Measurements from ENCODE around the gene TNFRSF1B. TPM values are rescaled to one million over a fixed set of nuclear protein-coding genes. Genes with fewer than 3 reads are reported as not detected.

The TNFRSF1B gene
- total RNA-seq, 2 experiments from 2014 or later, result 202 to 206 TPM

DNA sequence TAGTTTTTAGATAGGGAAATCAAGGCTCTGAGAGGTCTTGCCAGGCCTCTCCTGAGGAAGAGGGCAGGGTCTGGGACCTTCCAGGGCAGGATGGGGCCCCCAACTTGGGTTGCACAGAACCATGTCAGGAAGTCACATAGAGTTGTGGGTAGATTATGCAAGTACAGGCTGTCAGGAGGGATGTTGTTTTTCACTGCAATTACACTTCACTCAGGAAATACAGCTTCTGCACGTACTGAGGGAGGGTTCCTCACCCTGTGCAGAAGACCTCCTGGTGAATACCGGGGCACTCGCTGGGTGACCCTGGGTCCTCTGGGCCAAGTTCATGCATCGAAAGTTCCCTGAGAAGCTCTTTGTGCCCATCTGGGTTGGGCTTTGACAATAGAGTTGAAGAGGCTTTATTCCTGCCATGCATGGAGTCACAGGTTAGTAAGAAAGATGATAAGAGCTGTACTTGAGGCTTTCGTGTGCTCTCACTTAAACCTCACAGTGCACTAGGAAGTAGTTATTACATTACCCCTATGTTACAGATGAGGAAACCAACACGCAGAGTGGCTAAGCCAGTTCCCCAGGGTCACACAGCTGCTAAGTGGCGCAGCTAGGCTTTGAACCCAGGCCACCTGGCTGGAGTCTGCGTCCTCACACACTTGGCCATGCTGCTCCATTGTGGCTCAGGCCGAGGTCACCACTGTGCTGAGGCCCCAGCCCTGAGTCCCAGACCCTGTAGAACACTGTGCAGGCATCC lies 16.2 kb upstream of the TNFRSF1B start:
- POLR2A ChIA-PET, result interaction anchor here (0.6 to 1.8 kb wide), 7 partner anchors 12 to 243 kb away, joined by 3 to 15 read pairs (median 3); no protein-coding TSS in a partner anchor
- CTCF ChIA-PET, result interaction anchor here (0.9 to 6.4 kb wide), 9 partner anchors 10 to 71 kb away, joined by 3 to 45 read pairs (median 4); no protein-coding TSS in a partner anchor

DNA sequence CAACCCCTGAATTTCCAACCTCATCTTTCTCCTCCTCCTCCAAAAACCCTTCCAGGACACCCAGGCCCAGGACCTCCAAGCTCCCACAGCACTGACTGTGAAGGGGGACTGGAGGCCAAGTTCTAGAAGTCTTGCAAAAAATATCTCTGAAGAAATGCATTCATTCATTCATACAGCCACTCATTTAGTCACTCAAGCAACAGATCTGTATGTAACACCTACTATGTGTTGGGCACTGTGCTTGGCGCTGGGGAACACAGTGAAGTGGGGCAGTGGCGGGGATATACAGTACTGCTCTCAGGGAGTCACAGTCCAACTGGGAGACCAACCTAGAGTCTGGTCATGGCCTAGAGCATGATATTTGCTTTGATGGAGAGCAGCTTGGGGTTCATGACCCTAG lies 15.3 kb upstream of the TNFRSF1B start:
- ChIA-PET CTCF (interaction anchor here (0.9 to 6.4 kb wide), 5 partner anchors 10 to 27 kb away, joined by 3 to 45 read pairs (median 13); no protein-coding TSS in a partner anchor), POLR2A (interaction anchor here (1.7 to 1.8 kb wide), 2 partner anchors 11 to 27 kb away, joined by 9 to 15 read pairs; no protein-coding TSS in a partner anchor)

DNA sequence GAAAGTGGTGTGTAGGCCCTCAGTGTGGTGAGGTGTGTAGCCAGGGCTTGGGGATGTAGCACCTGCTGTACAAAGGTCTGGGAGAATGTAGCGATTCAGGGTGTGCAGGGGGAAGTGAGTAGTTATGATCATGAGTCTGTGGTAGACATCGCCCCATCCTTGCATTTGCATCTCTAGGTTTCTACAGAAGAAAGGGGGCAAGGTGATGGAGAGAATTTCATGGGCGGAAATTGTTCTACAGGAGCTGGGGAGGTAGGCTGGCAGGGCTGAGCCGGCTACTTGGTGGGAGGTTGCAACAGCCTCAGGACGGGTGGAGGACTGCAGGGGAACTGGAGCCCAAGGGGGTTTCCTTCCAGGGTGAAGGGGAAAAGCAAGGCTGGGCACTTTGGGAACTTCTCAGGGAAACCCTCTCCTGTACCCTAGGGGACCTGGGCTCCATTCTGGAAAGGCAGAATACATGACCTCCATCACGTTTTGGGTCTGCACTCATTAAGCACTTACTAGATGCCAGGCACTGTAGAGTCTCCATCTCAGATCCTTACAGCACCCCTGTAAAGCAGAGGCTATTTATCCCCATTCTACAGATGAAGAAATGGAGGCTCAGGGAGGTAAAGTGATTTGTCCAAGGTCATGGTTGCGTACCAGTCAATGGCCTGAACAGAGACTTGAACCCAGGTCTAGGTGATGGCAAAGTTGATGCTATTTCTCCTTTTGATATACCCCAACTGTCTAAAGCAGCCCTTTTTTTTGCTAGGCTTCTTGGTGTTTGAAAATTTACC lies 14.5 kb upstream of the TNFRSF1B start:
- ChIA-PET CTCF (interaction anchor here (0.9 to 6.4 kb wide), 4 partner anchors 10 to 27 kb away, joined by 3 to 45 read pairs (median 12); no protein-coding TSS in a partner anchor), POLR2A (no interaction called here)

DNA sequence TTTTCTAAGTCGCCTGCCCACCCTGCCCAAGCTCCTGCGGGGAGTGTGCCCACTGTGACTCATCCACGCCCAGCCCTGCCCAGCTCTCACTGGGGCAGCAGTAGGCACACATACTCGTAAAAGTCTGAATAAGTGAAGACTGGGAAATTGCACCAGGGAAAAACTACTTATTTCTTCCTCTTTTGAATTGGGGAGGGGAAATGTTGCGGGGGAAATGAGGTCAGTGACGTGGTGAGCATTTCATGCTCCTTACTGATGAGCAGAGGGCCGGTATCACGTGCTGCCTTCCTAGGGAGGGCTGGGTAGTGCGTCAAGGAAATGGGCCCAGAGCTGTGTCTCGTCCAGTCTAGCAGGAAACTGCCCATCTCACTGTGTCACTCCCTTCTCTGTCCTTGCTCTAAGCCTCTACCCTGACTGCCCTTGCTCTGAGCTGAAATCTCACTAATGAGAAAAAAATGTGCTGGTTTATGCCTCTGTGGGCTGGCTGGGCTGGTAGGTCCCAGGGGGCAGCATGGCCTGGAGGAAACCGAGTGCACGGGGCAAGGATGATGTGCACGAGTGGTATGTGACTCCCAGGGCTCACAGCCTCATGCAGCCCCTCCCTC lies 13.5 kb upstream of the TNFRSF1B start:
- ChIA-PET POLR2A (no interaction called here), CTCF (interaction anchor here (1.8 to 3.9 kb wide), 2 partner anchors 9 to 25 kb away, joined by 6 to 17 read pairs; no protein-coding TSS in a partner anchor)

DNA sequence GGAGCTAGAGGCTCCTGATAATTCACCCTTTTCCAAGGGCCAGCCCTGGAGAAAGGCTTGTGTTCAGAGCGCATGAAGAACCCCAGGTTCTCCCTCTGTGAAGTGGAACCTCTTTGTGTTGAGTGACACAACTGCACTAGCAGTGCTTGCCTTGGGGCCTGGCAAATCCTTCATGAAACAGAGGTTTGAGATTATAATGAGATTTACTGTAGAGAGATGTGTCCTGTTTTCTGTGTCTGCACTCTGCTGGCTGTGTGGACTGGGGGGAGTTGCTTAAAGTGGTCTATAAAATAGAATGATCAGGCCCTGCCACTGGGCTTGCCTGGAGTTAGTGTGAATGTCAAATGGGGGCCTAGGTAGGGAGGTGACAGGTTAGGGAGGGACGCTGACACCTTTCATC lies 11.5 kb upstream of the TNFRSF1B start:
- POLR2A ChIA-PET, result no interaction called here

DNA sequence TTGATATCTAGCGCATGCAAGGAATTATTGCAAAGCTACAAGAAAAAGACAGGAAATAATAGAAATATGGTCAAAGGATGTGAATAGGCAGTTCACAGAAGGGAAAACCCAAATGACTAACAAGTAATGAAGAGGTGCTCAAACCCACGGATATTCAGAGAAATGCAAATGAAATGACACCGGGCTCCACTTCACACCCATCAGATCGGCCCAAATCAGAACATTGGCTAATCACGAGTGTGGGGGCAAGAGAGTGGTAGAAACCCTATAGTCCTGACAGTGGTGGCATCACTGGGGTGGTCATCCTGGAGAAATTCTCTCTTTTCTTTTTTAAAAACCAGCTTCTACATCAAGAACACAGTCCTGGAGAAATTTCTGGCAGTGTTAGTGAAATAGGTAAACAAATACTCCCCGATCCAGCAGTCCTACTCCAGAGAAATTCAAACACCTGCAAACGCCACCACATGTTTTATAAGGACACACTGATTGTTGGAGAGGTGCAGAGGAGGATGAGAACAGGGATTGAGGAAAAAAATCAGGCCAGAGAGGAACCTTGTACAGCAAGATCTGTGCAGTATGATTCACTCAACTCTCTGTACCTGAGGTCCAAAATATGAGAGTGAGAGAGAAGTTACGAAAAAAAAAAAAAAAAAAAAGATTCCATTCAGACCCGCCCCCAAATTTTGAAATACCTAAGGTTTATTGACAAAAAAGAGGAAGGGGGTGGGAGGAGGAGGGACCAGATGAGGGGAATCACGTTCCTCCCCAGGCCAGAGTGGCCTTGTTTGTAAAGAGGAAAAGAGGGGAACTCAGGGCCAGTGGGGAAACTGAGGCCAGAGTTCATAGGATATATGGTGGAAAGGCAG lies 9.2 kb upstream of the TNFRSF1B start:
- POLR2A ChIA-PET, result interaction anchor here (0.7 to 1.5 kb wide), 6 partner anchors 9 to 82 kb away, joined by 3 to 7 read pairs (median 3); partner anchors contain the start of gene TNFRSF1B
- CTCF ChIA-PET, result interaction anchor here (1.1 to 2.5 kb wide), 4 partner anchors 8 to 51 kb away, joined by 3 to 9 read pairs (median 4); no protein-coding TSS in a partner anchor

More for the DNA sequence above, 11.5 kb upstream of the TNFRSF1B start:
- CTCF ChIA-PET, result no interaction called here

DNA sequence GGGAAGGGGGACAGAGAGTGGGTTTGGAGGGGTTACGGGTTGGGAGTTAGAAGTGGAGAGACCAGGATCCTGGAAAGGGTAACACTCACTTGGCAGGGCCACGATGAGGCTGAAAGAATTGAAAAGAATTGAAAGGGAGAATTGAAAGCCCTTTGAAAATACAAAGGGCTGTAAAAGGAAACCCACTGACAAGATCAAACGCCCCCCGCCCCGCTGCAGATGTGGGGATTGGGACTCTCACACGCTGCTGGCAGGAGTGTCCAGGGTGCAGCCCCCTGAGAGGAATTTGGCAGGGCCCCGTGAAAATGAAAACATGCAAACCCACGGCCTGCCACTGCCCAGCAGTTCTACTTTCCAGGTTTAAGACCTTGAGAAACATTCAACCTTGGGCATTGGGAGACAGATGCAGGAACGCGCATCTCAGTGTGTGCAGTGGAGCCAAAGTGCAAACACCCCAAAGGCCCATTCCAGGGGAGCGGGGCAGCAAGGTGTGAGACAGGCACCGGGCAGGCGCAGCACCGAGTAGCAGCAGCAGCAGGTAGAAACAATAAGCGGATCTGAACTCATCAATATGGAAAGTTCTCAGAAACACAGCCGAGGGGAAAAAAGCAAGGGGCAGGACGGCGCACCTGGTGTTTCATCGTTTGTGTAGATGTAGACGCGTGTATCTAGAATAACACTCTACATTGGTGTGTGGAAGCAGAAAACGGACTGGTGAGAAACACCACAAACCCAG lies 8.3 kb upstream of the TNFRSF1B start:
- POLR2A ChIA-PET, result interaction anchor here (0.7 to 1.5 kb wide), 3 partner anchors 12 to 83 kb away, joined by 3 to 4 read pairs (median 3); no protein-coding TSS in a partner anchor
- CTCF ChIA-PET, result no interaction called here

DNA sequence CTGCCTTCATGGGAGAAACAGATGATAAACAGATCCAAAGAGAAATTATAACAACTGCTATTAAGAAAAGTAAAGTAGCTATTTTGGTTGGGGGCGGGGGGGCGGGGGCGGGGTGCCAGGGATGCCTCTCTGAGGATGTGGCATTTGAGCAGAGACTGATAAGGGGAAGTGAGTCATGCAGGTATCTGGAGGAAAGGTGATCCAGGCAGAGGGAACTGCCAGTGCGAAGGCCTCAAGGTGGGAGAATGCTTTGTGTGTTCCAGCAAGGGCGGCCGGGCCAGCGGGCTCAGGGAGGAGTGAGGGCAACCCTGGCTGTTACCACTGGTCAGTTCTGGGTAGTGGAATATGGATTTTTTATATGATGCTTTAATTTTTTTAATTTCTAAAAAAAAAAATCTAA lies 7.0 kb upstream of the TNFRSF1B start:
- POLR2A ChIA-PET, result interaction anchor here (0.6 to 1.1 kb wide), 3 partner anchors 10 to 458 kb away, joined by 3 to 5 read pairs (median 4); no protein-coding TSS in a partner anchor
- CTCF ChIA-PET, result interaction anchor here (0.7 to 2.3 kb wide), 2 partner anchors 9 to 114 kb away, joined by 3 to 13 read pairs; no protein-coding TSS in a partner anchor

DNA sequence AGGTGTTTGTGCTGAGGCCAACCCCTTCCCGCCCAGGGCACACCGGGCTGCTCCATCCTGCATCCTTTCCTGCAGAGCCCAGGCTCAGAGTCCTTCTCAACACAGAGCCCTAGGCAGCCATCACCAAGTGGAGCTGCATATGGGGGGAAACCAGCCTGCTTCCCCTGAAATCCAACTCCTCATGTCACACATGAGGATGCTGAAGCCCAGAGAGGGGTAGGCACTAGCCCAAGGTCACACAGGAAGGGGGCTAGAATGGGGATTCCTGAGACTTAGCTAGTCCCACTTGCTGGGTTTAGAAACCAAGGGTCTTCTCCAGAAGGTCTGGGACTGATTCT lies 5.5 kb upstream of the TNFRSF1B start:
- ChIA-PET CTCF (interaction anchor here (0.9 to 2.8 kb wide), 5 partner anchors 8 to 22 kb away, joined by 3 to 18 read pairs (median 9); no protein-coding TSS in a partner anchor), POLR2A (interaction anchor here (0.8 to 3.0 kb wide), 3 partner anchors 11 to 26 kb away, joined by 7 to 22 read pairs (median 15); no protein-coding TSS in a partner anchor)

DNA sequence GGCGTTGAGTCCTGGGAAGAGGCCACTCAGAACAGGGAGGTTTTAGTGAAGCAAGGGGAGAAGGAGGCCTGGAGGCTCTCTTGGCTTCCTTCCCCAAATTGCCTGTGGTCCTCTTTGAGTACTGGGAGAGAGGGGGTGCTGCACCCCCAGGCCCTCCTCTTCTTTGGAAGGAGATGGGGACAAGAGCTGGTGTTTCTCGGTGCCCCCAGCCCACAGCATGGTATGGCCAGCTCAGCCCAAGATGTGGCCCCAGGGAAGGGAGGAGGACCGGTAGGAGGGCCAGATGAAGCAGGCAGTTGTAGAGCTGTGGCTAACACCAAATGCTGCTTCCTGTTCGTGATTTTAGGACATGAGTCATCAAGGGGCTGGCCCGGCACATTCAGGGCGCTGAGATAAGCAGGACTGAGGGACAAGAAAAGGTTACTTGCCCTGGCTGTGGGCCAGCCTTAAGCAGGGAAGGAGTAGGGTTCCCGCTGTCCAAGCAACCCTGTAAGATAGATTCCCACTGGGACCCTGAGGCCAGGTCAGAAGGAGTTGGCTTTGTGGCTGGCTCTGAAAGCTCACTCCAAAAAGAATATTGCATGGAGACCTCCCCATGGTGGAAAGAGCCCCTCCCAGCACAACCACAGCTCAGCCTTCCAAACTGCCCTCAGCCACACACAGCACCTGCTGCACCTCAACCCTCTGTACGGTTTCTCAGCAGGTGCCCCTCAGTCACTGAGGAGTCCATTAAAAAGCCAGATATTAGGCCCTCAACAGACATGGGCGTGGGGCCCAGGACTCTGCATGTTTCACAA lies 4.9 kb upstream of the TNFRSF1B start:
- ChIA-PET CTCF (interaction anchor here (0.8 to 2.8 kb wide), 9 partner anchors 9 to 37 kb away, joined by 3 to 18 read pairs (median 4); no protein-coding TSS in a partner anchor), POLR2A (interaction anchor here (0.8 to 3.0 kb wide), 6 partner anchors 11 to 349 kb away, joined by 3 to 22 read pairs (median 8); no protein-coding TSS in a partner anchor)

DNA sequence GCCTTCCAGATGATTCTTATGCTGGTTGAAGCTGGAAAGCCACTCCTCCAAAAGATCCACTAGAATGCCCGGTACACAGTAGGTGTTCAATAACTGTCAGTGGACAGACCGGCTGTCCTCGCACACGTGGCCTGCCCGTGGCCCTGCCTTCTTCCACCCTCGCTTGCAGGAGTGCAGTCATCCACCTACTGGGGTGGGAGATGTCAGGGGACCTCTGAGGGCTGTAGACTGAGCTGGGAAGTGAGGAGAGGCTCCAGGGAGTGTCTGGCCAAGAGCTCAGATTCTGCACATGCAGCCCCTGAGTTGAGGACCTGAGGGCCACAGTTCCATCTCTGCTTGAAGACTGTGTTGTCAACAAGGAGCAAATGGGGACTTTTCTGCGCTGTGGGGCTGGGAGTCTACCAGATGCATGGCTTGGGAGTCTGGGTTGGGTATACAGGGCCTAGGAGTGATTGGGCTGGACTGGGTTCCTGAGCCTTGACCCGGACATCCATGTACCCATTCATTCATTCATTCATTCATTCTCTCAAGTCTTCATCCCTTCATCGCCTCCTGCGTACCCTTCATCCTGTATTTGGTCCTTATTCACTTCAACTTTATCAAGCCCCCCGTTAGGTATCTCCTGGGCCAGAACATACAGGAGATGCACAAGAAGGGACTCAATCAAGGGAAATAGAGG lies 4.2 kb upstream of the TNFRSF1B start:
- CTCF ChIA-PET, result interaction anchor here (0.7 to 2.8 kb wide), 10 partner anchors 9 to 39 kb away, joined by 3 to 18 read pairs (median 4); no protein-coding TSS in a partner anchor

DNA sequence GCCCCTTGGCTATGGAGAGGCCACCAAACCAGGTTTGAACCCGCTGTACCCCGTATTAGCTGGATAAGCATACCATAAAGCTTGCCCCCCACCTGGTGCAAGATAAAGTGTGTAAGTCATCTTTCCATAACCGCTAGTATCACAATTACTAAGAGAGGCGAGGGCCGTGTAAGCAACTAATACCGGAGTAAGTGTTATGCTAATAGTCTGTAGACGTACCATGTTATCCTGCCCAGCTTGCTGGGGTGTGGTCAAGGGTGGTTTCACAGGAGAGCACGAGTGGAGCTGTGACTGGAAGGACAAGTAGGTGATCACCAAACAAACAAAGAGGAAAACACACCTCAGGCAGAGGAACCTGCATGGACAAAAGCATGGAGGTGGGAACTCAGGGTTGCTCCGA lies 3.6 kb upstream of the TNFRSF1B start:
- CTCF ChIA-PET, result interaction anchor here (0.7 to 2.8 kb wide), 7 partner anchors 8 to 39 kb away, joined by 3 to 18 read pairs (median 3); no protein-coding TSS in a partner anchor
- POLR2A ChIA-PET, result interaction anchor here (1.9 to 3.0 kb wide), 3 partner anchors 10 to 15 kb away, joined by 9 to 22 read pairs (median 15); no protein-coding TSS in a partner anchor

More for the DNA sequence above, 4.2 kb upstream of the TNFRSF1B start:
- POLR2A ChIA-PET, result interaction anchor here (0.9 to 3.0 kb wide), 5 partner anchors 10 to 348 kb away, joined by 3 to 22 read pairs (median 9); no protein-coding TSS in a partner anchor

DNA sequence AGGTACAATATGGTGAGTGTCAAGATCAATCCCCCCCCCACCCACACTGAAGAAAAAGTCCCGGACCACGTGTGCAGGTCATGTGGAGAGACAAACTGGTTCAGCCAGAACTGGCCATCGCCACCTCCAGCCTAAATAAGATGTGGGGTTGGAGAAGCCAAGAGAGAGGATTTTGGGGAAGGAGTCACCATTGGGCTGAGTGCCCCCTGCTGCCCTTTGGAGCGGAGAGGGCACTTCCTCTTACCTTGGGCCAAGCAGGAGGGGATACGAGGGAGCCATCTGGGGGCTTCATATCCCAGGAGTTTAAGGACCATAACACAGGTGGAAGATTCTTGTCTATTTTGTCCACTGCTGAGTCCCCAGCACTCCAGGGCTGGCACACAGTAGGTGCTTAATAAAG lies 2.6 kb upstream of the TNFRSF1B start:
- CTCF ChIA-PET, result interaction anchor here (1.0 kb wide), 1 partner anchor 40 kb away, joined by 3 read pairs; no protein-coding TSS in a partner anchor
- POLR2A ChIA-PET, result interaction anchor here (0.6 kb wide), 1 partner anchor 145 kb away, joined by 8 read pairs; the partner anchor contains the start of gene MIIP

DNA sequence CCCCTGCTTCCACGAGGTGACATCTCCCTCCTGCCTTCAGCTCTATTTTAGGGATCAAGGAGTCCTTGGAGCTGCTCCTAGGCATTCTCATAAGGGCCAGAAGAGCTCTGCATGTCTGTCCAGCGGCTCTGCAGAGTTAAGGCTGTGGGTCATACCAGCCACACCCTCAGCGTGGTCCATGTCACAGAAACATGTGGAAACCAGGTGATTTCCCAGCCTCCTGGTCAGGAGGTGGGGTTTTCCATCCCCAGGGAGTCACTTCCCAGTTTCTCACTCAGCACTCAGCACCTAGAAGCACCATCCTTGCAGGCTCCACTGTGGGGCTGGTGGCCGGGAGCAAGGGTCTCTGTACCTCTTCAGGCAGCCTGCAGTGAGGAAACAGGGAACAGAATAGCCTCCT lies 1.4 kb upstream of the TNFRSF1B start:
- POLR2A ChIA-PET, result interaction anchor here (5.1 kb wide), 1 partner anchor 13 kb away, joined by 25 read pairs; no protein-coding TSS in a partner anchor
- CTCF ChIA-PET, result interaction anchor here (1.1 to 1.3 kb wide), 2 partner anchors 14 to 37 kb away, joined by 3 read pairs; no protein-coding TSS in a partner anchor

All from activated CD8-positive, alpha-beta memory T cell treated with anti-CD3 and anti-CD28 coated beads for 36 hours (primary cell).